Neural progenitor cell (in vitro differentiated cells): ENCODE data around the gene SLC2A8.

Experiments
- EZH2 ChIP-seq: fragments of 200-600 bp; sonication (generic); IDR thresholded peaks from 2 replicates; pipeline ENCODE4 v1.6.1; 2017; ENCODE audit warnings: antibody characterized with exemption, mild to moderate bottlenecking, moderate library complexity
- EZH2phosphoT487 ChIP-seq: fragments of 200-600 bp; sonication (generic); IDR thresholded peaks from 2 replicates; pipeline ENCODE4 v1.6.1; 2017; ENCODE audit warnings: antibody characterized with exemption
- TF ChIP-seq, protein P1 (sequence below): fragments of 200-600 bp; sonication (generic); IDR thresholded peaks from 2 replicates; pipeline ENCODE4 v1.5.1; 2017; ENCODE audit warnings: antibody characterized with exemption, mild to moderate bottlenecking

DNA sequence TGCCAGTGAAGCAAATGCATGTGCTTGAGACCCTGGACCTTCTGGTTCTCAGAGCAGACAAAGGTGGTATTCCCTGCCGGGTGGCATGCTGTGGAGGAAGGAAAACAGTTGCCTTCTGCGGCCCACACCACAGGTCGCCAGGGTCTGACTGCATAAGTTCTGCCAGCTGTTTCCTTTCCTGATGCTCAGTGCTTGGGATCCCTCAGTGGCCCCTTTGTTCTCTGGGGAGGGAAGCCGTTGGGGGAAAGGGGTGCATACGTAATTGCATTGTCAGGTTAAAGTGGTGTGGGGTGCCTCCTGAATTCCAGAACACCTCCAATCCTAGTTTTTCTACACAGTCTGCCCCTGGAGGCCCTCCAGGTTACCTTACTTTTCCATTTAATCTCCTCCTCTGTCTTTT is 43.1 kb upstream of the SLC2A8 start:
- TF ChIP-seq, protein P1, sequence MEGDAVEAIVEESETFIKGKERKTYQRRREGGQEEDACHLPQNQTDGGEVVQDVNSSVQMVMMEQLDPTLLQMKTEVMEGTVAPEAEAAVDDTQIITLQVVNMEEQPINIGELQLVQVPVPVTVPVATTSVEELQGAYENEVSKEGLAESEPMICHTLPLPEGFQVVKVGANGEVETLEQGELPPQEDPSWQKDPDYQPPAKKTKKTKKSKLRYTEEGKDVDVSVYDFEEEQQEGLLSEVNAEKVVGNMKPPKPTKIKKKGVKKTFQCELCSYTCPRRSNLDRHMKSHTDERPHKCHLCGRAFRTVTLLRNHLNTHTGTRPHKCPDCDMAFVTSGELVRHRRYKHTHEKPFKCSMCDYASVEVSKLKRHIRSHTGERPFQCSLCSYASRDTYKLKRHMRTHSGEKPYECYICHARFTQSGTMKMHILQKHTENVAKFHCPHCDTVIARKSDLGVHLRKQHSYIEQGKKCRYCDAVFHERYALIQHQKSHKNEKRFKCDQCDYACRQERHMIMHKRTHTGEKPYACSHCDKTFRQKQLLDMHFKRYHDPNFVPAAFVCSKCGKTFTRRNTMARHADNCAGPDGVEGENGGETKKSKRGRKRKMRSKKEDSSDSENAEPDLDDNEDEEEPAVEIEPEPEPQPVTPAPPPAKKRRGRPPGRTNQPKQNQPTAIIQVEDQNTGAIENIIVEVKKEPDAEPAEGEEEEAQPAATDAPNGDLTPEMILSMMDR, result no peak
- TF ChIP-seq EZH2 (no peak), EZH2phosphoT487 (no peak)
